ENCODE results near the gene KCNC1.

DNA sequence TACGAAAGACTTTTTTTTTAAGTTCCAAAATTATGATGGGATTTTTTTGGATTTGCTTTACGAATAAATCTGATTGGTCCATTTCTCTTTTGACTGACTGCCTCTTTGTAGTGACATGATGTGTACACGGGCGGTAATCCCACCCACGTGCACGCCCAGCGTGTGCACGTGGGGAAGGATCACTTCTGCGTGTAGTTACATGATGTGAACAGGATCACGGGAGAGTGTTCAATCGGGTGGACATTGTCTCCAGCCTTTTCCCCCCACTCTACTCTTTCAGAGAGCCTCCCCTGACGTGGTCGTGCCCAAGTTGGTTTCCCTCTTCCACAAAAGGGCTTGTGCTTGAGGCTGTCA is 43.1 kb downstream of the KCNC1 start:
- TF ChIP-seq, protein P1, sequence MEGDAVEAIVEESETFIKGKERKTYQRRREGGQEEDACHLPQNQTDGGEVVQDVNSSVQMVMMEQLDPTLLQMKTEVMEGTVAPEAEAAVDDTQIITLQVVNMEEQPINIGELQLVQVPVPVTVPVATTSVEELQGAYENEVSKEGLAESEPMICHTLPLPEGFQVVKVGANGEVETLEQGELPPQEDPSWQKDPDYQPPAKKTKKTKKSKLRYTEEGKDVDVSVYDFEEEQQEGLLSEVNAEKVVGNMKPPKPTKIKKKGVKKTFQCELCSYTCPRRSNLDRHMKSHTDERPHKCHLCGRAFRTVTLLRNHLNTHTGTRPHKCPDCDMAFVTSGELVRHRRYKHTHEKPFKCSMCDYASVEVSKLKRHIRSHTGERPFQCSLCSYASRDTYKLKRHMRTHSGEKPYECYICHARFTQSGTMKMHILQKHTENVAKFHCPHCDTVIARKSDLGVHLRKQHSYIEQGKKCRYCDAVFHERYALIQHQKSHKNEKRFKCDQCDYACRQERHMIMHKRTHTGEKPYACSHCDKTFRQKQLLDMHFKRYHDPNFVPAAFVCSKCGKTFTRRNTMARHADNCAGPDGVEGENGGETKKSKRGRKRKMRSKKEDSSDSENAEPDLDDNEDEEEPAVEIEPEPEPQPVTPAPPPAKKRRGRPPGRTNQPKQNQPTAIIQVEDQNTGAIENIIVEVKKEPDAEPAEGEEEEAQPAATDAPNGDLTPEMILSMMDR (IDR thresholded peaks at IDR 0.05): no peak
- TF ChIP-seq POLR2A (IDR thresholded peaks at IDR 0.05) (no peak), EP300 (IDR thresholded peaks at IDR 0.05) (no peak)

Data from tibial nerve (tissue), 4 donors.